OCI-LY7 (cell line): ENCODE results near the gene SRBD1. TPM values are rescaled to one million over a fixed set of nuclear protein-coding genes. Genes with fewer than 3 reads are reported as not detected.
A peak's percentile ranks its signal among the peaks of the same experiment; 100 is the strongest.

Source experiments
- BruUV-seq: library from RNA; stranded (reverse); fragments of 400-500 nt; replicated peaks from 2 replicates; lab custom pipeline; 2021; lab: Mats Ljungman, UMichigan
- CTCF ChIA-PET: fragments of 300-600 bp; sonication (Branson Sonifier 250); formaldehyde crosslinking; loops from one replicate; lab custom pipeline; 2022; ENCODE audit warnings: antibody characterized with exemption; ENCODE audit not compliant: unreplicated experiment; lab: Charles Lee
- POLR2A ChIA-PET: fragments of 300-600 bp; sonication (Branson Sonifier 250); formaldehyde crosslinking; loops from one replicate; lab custom pipeline; 2022; ENCODE audit warnings: antibody characterized with exemption; lab: Charles Lee
- DNase-seq: peaks from one replicate; pipeline ENCODE4 v3.0.0-alpha.2; 2015; ENCODE audit warnings: low spot score
- H2AFZ ChIP-seq: fragments of 200-600 bp; sonication (generic), shearing (Covaris generic); 2 replicates; pipeline ENCODE4 v1.6.1; 2014; ENCODE audit warnings: mild to moderate bottlenecking, antibody characterized with exemption, low read length, moderate library complexity
- H3K27ac ChIP-seq: fragments of 200-600 bp; sonication (generic); 2 replicates; pipeline ENCODE4 v1.5.1; 2014; ENCODE audit warnings: mixed run types, low read depth, mild to moderate bottlenecking, moderate library complexity, low read length, inconsistent platforms; ENCODE audit not compliant: poor library complexity, severe bottlenecking
- H3K36me3 ChIP-seq: fragments of 200-600 bp; sonication (generic); 2 replicates; pipeline ENCODE4 v1.6.1; 2014; ENCODE audit warnings: mild to moderate bottlenecking, antibody characterized with exemption, low read length, moderate library complexity, mixed read lengths; ENCODE audit not compliant: insufficient read depth
- H3K4me1 ChIP-seq: fragments of 200-600 bp; sonication (generic); 2 replicates; pipeline ENCODE4 v1.5.1; 2014; ENCODE audit warnings: mild to moderate bottlenecking, low read length; ENCODE audit not compliant: insufficient read depth, poor library complexity, severe bottlenecking
- H3K4me2 ChIP-seq: fragments of 200-600 bp; sonication (generic); 2 replicates; pipeline ENCODE4 v1.6.1; 2014; ENCODE audit warnings: mild to moderate bottlenecking, low read length
- H3K4me3 ChIP-seq: fragments of 200-600 bp; sonication (generic); 2 replicates; pipeline ENCODE4 v1.5.1; 2014; ENCODE audit warnings: mild to moderate bottlenecking, low read depth, low read length; ENCODE audit not compliant: poor library complexity, severe bottlenecking
- H3K79me2 ChIP-seq: fragments of 200-600 bp; sonication (generic); 2 replicates; pipeline ENCODE4 v1.6.1; 2016; ENCODE audit warnings: low read depth, mild to moderate bottlenecking, low read length, moderate library complexity, mixed read lengths; ENCODE audit not compliant: insufficient read depth
- H3K9me2 ChIP-seq: fragments of 200-600 bp; sonication (generic); 2 replicates; pipeline ENCODE4 v1.6.1; 2016; ENCODE audit warnings: mild to moderate bottlenecking, low read length, mixed read lengths; ENCODE audit not compliant: insufficient read depth
- H3K9me3 ChIP-seq: fragments of 200-600 bp; sonication (generic); 2 replicates; pipeline ENCODE4 v1.6.1; 2014; ENCODE audit warnings: mild to moderate bottlenecking, mixed run types, low read length, mixed read lengths
- H4K20me1 ChIP-seq: fragments of 200-600 bp; sonication (generic); 2 replicates; pipeline ENCODE4 v1.6.1; 2014; ENCODE audit warnings: mild to moderate bottlenecking, antibody characterized with exemption, low read length, moderate library complexity, mixed read lengths; ENCODE audit not compliant: insufficient read depth
- CTCF ChIP-seq: fragments of 200-600 bp; sonication (generic); conservative IDR thresholded peaks from 2 replicates; pipeline ENCODE4 v1.5.1; 2014; ENCODE audit warnings: mild to moderate bottlenecking, antibody characterized with exemption, low read length, moderate library complexity, mixed read lengths
- EZH2phosphoT487 ChIP-seq: fragments of 200-600 bp; sonication (generic); IDR thresholded peaks from 2 replicates; pipeline ENCODE4 v1.6.1; 2018; ENCODE audit warnings: low read depth, borderline replicate concordance, mild to moderate bottlenecking, mixed run types, antibody characterized with exemption, low read length, moderate library complexity, mixed read lengths
- intact Hi-C: fragments of 100-400 bp; cut with micrococcal nuclease; formaldehyde crosslinking; loops from one replicate; pipeline ENCODE4 v1.10.0; 2022; ENCODE audit not compliant: unreplicated experiment
- total RNA-seq, 2 experiments: library from RNA; depleted of rRNA in 1 of 2; stranded (reverse); fragments of >200 nt in 1 of 2; shearing (Covaris generic) in 1 of 2; gene quantifications; 2 replicates each; pipeline ENCODE4 v1.2.3, GENCODE V29; 2014 to 2022

Gene SRBD1
- total RNA-seq, 2 experiments from 2014 or later = 13.9 to 16.0 TPM

- intact Hi-C loops = loop anchor here (2.0 to 5.0 kb wide), 2 partner anchors 217 to 259 kb away; no protein-coding TSS in a partner anchor
- peak overlapping the region; percentile 100 for H3K27ac ChIP-seq
- BruUV-seq = no TSS peak
- CTCF ChIA-PET = interaction anchor here (1.0 kb wide), 1 partner anchor 17 kb away, joined by 4 read pairs; no protein-coding TSS in a partner anchor
- peaks cover 70% of the 10 kb centered on the region for H3K4me1 ChIP-seq
- H3K36me3 ChIP-seq = peaks cover 46% of the 10 kb centered on the region
- H3K79me2 ChIP-seq = no peaks in the 10 kb centered on the region
- DNase-seq = no peak
- peaks cover 16% of the 10 kb centered on the region; the same call in 1 of the 2 replicates for H3K9me3 ChIP-seq
- no peaks in the 10 kb centered on the region for H4K20me1 ChIP-seq
- H3K4me3 ChIP-seq = no peak overlapping the region
- POLR2A ChIA-PET = interaction anchor here (1.1 to 7.8 kb wide), 4 partner anchors 9 to 23 kb away, joined by 4 to 114 read pairs (median 12); no protein-coding TSS in a partner anchor
- no peak for TF ChIP-seq CTCF
- no peak for TF ChIP-seq EZH2phosphoT487
- H3K4me2 ChIP-seq = peak overlapping the region; percentile 70; the same call in 1 of the 2 replicates
- no peaks in the 10 kb centered on the region for H3K9me2 ChIP-seq
- H2AFZ ChIP-seq = no peak overlapping the region; the same call in 1 of the 2 replicates
Measured at GRCh38 chr2:45441571-45441970, 169.5 kb downstream of the SRBD1 start.

GRCh38 chr2:45439788-45440773 is 171.0 kb downstream of the SRBD1 start:
- POLR2A ChIA-PET = interaction anchor here (0.5 to 7.8 kb wide), 14 partner anchors 8 to 564 kb away, joined by 3 to 114 read pairs (median 3); no protein-coding TSS in a partner anchor
- intact Hi-C loops = loop anchor here (1.0 to 5.0 kb wide), 5 partner anchors 17 to 458 kb away; no protein-coding TSS in a partner anchor
- TSS peak; percentile 98 for BruUV-seq
- Histone ChIP-seq H3K4me1 (peaks cover 76% of the 10 kb centered on the region), H3K79me2 (no peaks in the 10 kb centered on the region), H3K9me3 (peaks cover 31% of the 10 kb centered on the region; the same call in 1 of the 2 replicates), H3K36me3 (peaks cover 52% of the 10 kb centered on the region), H3K9me2 (no peaks in the 10 kb centered on the region), H3K27ac (peak overlapping the region; percentile 100), H2AFZ (no peak overlapping the region; the same call in 1 of the 2 replicates), H4K20me1 (no peaks in the 10 kb centered on the region), H3K4me3 (peak overlapping the region; percentile 31), H3K4me2 (peak overlapping the region; percentile 70)
- peak; percentile 93 for DNase-seq
- CTCF ChIA-PET = no interaction called here
- peak; percentile 81 for TF ChIP-seq CTCF
- TF ChIP-seq EZH2phosphoT487 = no peak
